Measurements from ENCODE around the gene SGSH. TPM values are rescaled to one million over a fixed set of nuclear protein-coding genes. Genes with fewer than 3 reads are reported as not detected.
"Not testable (repeated sequence)": the region's sequence is repeated elsewhere in the genome, so short reads cannot be mapped to it uniquely, and the experiment has no call there.

Gene SGSH
- 4.1 and 5.9 TPM in 2 replicates for total RNA-seq (2014; rRNA removed; shearing (Covaris generic))

DNA sequence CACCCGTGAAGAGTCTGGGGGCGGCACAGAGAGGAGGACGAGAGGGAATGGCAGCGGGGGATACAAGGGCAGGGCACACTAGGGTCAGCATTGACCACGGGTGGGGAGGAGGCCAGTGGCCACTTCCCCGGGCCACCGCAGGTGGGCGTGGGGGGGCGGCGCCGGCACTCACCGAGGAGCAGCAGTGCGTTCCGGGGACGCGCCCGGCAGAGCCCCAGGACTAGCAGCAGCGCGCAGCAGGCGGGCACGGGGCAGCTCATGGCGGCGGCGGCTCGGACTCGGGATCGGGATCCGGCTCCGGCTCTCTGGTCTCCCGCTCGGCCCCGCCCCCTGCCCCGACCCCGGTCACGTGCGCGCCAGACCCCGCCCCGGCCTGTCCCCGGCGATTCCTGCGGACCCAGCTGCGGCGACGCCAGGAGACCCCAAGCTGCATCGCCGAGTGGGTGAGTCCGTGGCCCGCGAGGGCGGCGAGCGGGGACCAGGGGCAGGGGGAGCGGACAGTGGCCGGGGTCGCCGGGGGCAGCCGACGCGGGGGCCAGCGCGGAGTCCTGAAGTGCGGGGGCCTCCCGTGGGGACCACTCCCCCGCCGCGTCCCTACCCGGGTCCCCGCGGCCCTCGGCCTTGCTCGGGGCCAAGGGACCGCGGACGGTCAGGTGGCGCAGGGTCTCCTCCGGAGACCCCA is at the start of gene SGSH, which contains the start of gene SLC26A11:
SGSH (minus strand) TSS at position 280 of the 682 bp plus-strand sequence; CDS start at position 260, 20 bp downstream.
SLC26A11 (plus strand) TSS at position 374 of the 682 bp plus-strand sequence. CDS start 1,134 bp downstream, outside the sequence.
- DNase-seq (ENCODE audit: low spot score) = peak; percentile 15

DNA sequence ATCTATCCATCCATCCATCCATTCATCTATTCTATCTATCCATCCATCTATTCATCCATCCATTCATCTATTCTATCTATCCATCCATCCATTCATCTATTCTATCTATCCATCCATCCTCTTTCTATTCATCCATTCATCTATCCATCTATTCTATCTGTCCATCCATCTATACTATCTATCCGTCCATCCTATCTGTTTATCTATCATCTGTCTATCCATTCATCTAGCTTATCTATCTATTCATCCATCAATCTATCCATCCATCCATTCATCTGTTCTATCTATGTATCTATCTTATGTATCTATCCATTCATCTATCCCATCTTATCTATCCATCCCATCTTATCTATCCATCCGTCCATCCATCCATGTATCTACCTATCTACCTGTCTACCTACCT is 49.3 kb upstream of the SGSH start:
- DNase-seq (ENCODE audit: low spot score) = no peak

DNA sequence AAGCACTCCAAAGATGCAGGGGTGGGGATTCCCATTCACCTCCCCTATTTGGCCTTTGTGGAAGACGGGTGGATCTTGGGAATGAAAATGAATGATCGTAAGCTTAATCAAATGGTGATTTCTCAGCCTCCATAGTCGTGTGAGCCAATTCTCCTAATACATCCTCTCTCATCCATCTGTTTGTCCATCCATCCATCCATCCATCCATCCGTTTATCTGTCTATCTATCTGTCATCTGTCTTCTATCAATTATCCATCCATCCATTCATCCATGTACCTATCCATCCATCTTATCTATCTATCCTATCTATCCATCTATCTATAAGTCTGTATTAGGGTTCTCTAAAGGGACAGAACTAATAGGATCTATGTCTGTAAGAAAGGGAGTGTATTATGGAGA is 48.3 kb upstream of the SGSH start:
- DNase-seq (ENCODE audit: low spot score) = no peak

DNA sequence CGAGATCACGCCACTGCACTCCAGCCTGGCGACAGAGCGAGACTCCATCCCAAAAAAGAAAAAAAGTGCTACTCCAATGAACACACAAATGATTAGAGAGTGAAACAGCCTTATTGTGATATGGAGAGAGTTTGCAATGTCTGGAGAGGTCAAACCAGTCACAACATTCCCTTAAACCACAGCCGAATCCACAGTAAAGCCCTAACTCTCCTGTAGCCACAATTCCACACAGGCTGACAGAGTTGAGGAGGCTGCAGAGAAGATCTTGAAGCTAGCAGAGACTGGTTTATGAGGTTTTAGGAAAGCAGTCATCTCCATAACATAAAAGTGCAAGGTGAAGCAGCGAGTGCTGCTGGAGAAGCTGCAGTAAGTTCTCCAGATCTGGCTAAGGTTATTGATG is 47.3 kb upstream of the SGSH start:
- DNase-seq (ENCODE audit: low spot score) = no peak

DNA sequence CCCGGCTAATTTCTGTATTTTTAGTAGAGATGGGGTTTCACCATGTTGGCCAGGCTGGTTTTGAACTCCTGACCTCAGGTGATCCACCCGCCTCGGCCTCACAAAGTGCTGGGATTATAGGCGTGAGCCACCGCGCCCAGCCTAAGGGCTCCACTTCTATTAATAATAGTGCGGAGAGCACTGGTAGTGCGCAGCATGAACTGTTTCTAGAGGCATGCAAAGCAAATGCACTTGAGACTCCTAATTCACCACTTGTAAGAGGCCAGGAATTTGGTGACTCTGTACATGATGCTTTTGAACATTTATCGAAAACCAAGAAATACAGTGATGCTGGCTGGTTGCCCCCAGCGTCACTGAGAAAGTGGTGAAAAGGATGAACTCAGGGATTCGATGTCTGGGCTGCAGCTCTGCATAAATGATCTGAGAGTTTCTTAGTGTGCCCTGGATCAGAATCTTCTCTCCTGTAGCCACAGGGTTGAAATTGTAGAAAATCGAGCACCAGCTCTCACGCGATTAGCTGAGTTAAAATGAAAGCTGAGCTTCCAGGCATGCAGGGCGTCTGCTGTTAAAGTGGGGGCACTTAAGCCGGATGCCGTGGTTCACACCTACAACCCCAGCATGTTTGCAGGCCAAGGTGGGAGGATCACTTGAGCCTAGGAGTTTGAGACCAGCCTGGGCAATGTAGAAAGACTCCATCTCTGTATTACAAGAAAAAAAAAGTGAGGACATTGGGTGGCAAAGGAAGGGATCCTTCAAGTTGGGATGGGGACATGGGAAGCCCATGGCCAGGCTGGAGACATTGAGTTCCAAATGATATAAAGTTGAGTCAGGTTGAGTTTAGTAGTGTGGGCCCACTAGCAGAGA is 45.3 kb upstream of the SGSH start:
- no peak for DNase-seq (ENCODE audit: low spot score)

DNA sequence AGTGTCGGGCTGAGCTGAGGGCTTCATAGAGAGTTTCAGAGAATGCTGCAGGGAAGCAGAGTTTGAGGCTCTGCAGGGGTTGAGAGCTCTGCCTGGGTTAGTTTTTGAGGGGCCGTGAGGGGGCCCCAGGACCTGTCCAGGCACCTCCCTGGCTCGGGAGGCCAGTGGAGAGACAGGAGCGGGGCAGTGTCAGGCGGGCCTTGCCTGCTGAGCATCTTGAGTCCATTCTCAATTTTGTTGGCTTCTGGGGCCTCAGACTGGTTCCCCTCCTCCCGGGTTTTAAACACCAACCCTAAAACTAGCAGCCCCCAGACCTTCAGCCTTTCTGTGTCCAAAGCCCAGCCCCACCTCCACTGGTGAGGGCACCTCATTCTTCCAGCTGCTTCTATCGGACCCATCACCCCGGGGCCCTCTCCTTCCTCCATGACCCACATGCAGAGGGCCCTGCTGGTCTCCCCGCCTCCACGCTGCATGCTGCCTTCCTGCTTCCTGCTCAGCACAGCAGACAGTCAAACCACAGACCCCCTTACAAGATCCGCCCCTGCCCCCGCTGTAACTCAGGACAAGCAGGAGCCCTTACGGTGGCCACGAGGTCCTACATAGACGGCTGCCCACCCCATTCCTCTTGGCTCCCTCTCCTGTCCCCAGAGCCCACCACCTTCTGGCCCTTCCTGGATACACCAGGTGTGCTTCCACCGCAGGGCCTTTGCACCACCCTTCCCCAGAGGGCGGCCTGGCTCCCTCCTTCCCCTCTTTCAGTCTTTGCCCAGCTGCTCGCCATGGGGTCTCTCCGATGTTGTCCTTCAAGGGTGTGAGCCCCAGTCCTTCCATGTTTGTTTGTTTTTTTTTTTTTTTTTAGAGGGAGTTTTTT is 44.3 kb upstream of the SGSH start:
- no peak for DNase-seq (ENCODE audit: low spot score)

DNA sequence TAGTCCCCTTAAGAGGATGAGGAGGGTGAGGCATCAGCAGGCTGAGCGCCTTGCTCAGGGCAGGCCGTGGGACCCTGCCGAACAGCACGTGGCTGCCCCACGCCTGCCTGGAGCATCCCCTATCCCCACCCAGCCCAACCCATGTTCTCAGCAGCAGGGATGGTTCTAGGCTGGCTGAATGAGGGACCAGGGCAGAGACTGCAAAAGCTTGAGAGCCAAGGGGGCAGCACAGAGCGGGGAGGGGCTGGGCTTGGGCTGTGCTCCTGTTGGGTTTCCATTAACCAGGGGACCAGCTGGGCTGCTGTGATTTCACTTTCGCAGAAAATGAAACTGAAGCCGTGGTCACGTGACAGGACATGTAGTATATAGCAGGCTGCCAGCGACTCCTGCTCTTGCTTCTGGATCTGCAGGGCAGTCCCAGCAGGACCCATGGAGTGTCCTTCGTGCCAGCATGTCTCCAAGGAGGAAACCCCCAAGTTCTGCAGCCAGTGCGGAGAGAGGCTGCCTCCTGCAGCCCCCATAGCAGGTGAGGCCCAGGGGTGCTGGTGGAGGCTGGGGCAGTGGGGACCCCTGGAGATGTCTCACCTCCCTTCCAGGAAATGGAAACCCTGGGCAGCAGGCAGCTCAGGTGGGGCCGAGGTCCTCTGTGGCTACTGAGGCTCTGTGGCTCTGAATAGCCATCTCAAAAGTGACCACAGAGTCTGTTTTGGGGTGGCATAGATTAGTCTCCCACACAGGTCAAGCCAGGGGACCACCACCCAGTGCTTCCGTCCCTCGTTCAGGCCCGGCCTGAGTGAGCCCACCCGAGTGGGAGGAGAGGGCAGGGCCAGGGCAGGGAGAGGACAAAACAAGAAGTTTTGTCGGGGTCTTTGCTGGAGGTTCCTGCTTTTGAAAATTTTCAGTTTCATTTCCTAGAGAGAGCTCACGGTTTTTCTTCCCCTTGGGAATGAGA is 43.4 kb upstream of the SGSH start:
- DNase-seq (ENCODE audit: low spot score) = peak; percentile 81

DNA sequence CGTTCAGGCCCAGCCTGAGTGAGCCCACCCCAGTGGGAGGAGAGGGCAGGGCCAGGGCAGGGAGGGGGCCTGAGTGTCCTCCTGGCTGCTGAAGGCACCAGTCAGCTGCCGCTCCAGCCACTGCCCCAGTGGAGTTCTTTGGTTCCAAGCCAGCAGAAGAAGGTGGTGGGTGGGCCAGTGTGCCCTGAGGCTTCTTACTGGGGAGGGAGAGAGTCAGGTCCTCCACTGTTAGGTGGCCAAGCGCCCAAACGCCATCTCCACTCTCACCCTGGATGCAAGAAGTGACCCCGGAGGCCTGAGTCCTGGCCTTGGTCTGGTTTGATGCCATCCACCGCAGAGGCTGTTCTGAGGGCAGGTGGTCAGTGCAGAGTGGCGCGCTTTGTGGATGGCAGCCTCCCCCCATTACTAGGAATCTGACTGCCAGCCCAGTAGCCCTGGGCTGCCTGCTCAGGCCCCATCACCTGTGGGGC is 42.7 kb upstream of the SGSH start:
- DNase-seq (ENCODE audit: low spot score) = no peak

DNA sequence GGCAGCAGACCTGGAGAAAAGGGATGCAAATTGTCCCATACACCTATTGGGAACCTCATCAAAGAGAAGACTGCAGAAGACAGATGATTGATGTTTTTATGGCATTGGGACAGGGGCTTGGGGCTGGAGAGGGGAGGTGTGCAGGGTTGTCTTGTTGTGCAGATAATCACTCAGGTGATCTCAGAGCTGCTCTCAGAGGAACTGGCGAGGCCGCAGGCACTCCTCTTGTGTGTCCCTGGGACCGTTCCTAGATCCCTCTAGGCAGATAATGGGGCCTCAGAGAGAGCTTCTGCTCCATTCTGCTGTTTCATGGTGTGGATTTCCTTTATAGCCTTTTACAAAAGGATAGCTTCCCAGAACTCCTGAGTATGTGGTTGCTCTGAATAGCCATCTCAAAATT is 42.2 kb upstream of the SGSH start:
- DNase-seq (ENCODE audit: low spot score) = no peak

DNA sequence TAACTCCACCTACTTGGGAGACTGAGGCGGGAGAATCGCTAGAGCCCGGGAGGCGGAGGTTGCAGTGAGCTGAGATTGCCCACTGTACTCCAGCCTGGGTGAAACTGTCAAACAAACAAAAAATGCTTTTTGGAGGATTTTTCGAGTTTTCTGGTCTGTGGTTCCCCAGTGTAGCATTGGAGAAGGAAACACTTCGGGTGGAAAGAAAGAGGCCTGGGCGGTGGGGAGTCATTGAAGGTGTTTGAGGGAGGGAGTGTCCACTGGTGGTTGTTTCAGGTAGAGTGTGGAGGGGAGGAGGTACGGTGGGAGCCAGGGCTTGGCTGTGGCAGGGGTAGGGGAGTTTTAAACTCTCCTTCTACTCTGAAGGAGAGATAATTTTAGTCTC is 41.8 kb upstream of the SGSH start:
- no peak for DNase-seq (ENCODE audit: low spot score)

DNA sequence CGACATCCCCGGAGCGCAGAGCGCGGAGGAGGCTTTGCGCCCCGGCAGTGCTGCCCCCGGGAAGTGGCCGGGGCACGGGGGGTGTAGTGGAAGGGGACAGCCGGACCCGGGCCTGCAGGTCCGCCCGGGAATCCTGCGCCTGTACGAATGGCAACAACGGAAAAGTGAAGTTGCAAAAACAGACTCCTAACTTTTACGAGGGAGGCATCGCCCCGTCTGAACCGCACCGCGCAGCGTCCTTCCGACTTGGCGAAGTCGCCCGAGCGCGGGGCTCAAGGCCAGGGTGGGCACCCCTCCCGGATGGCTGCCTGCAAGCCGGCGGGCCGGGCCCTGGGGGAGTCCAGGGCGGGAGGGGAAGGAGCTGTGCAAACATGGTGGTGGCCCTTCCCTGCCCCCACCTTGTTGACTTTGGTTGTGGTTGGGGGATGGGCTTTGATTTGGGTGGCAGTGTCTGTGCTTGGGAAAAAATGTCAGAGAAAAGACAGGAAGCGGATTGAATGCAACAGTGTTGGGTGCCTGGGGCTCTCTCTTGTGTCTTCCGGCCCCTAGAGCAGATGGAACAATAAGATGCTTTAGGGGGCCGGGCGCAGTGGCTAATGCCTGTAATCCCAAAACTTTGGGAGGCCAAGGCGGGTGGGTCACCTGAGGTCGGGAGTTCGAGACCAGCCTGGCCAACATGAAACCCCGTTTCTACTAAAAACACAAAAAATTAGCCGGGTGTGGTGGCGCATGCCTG is 41.2 kb upstream of the SGSH start:
- peak; percentile 44 for DNase-seq (ENCODE audit: low spot score)

DNA sequence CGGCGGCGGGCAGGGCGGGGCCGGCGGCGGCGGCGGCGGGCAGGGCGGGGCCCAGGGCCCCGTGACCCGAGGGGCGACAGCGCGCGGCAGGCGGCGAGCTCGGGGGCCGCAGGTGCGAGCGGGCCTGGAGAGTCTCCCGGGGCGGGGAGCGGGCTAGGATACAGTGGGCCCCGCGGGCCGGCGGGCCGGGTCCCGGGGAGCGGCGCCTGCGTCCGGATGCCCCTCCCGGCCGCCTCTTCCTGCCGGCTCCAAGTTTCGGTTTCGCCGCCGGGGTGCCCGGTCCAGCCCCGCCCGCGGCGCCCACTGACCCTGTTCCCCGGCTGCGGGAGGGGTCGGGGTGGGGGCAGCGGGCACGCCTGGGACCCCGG is 40.6 kb upstream of the SGSH start, which contains the start of gene RNF213:
RNF213 (plus strand) TSS at position 62 of the 368 bp plus-strand sequence. CDS start 2,830 bp downstream, outside the sequence.
- DNase-seq (ENCODE audit: low spot score) = peak; percentile 35

DNA sequence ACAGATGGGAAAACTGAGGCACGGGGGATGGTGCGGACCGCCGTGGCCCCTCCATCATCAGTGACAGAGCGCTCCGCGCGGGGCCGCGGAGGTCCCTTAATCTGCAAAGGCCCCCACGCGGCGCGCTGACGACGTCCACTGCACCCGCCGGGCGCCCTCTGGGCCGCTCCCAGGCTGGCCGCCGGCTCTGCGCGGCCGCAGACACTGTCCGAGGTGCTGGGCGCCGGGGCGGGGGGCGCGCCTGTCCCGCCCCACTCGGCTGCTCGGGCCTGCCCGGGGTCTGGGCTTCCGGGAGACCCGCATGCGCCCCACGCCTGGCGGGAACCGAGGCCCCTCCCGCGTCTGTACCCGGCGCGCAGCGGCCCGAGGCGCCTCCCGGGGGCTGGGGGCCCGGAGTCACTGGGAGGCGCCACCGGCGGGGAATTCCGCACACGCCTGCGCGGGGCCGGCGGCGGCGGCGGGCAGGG is 40.0 kb upstream of the SGSH start:
- DNase-seq (ENCODE audit: low spot score) = peak; percentile 53

DNA sequence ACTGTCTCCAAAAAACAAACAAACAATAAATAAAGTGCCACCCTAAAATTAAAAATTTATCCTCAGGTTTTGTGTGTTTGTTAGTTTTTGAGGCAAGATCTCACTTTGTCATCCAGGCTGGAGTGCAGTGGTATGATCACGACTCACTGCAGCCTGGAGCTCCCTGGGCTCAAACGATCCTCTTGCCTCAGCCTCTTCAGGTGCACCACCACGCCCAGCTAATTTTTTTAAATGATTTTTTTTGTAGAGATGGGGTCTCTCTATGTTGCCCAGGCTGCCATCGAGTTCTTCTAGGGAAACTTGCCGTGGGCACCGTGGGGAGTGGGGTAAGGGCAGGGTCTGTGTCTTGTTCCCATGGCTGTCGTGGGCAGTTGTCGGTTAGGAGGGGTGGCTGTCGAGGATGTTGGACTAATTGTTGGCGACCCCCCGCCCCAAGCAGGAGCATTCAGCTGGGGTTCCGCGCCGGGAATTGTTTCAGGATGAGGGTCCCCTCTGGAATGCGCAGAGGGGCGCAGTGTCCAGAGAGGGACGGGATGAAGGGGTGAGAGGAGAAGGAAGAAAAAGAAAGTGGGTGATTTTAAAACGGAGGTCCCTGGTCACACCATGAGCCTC is 39.4 kb upstream of the SGSH start:
- DNase-seq (ENCODE audit: low spot score) = no peak

DNA sequence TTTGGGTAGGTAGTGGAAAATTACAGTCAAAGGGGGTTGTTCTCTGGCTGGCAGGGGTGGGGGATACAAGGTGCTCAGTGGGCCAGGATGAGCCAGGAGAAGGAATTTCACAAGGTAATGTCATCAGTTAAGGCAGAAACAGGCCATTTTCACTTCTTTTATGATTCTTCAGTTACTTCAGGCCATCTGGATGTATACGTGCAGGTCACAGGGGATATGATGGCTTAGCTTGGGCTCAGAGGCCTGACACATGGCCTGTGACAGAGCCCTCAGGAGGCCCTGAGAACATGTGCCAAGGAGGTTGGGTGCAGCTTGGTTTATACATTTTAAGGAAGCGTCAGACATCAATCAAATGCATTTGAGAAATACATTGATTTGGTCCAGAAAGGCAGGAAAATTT is 38.2 kb upstream of the SGSH start:
- not testable (repeated sequence) for DNase-seq (ENCODE audit: low spot score)

DNA sequence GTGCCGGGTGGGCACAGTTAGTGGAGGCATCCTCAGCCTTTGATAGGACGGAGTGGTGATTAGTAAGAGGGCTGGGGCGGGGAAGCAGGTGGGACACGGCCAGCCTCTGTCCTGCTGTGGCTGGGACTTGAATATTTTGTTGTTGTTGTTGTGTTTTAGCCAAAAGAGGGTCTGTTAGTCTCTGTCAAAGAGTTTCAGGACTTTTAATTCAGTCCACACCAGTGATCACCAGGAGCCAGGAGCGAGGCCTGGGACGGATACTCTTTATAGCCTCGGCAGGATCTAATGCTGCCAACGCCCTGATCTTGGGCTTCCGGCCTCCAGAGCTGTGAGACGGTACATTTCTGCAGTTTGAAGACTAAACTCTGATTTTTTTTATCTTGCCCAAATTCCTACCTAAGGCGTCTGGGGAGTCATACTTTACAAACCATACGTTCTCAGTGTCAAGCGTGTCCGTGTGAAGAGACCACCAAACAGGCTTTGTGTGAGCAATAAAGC is 37.6 kb upstream of the SGSH start:
- DNase-seq (ENCODE audit: low spot score) = peak; percentile 28

DNA sequence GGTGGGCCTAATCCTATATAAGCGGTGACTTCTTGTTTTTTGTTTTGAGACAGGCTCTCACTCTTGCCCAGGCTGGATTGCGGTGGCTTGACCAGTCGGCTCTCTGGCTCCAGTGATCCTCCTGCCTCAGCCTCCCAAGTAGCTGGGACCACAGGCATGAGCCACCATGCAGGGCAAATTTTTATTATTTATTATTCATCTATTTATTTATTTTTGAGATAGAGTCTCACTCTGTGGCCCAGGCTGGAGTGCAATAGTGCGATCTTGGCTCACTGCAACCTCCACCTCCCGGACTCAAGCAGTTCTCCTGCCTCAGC is 35.9 kb upstream of the SGSH start:
- DNase-seq (ENCODE audit: low spot score) = no peak

DNA sequence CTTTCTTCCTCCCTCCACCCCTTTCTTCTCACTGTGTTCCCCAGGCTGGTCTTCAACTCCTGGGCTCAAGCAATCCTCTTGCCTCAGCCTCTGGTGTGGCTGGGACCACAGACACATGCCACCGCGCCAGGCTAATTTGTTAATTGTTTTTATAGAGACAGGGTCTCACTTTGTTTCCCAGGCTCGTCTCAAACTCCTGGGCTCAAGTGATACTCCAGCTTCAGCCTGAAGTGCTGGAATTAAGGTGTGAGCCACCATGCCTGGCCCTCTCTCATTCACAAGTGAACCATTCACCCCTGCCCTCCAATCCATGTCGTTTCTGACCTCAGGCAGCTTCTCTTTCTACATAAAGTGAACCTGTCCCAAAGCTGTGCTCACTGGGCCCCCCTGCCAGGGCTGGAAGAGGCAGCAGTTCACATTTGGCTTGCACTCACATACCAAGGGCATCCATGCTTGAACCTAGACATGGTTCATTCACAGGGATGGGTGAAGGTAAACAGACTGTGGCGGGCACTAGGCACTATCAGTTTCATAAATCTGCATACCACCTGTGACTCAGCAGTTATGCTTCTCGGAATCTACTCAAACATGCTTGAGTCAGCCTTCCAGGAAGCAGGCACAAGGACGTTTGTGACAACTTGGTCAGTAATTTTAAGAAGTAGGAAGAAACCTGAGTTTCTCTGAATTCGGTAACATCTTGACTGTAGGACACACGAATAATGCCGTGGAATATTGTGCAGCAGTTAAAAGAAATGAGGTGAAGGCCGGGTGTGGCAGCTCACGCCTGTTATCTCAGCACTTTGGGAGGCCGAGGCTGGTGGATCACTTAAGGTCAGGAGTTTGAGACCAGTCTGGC is 34.5 kb upstream of the SGSH start:
- peak; percentile 86 for DNase-seq (ENCODE audit: low spot score)

All from HT-29 (cell line).